Measurements from ENCODE around the gene MRGPRF. TPM values are rescaled to one million over a fixed set of nuclear protein-coding genes. Genes with fewer than 3 reads are reported as not detected.

The MRGPRF gene
- total RNA-seq, 1 donor from 2014 or later, result 75.2 TPM

DNA sequence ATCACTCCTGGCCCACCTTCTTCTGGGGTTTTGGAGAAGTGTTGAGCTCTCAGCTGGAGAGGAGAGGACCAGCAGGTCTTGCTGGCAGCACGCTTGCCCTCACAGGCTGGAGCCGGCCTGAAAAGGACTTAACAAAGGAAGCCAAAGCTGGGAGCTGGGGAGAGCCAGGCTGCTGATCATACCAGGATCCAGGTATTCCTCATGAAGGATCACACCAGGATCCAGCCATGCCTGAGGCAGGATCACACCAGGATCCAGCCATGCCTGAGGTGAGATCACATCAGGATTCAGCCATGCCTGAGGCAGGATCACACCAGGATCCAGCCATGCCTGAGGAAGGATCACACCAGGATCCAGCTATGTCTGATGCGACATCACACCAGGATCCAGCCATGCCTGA, 49.3 kb downstream of the MRGPRF start:
- no peak for DNase-seq (ENCODE audit: low spot score)

DNA sequence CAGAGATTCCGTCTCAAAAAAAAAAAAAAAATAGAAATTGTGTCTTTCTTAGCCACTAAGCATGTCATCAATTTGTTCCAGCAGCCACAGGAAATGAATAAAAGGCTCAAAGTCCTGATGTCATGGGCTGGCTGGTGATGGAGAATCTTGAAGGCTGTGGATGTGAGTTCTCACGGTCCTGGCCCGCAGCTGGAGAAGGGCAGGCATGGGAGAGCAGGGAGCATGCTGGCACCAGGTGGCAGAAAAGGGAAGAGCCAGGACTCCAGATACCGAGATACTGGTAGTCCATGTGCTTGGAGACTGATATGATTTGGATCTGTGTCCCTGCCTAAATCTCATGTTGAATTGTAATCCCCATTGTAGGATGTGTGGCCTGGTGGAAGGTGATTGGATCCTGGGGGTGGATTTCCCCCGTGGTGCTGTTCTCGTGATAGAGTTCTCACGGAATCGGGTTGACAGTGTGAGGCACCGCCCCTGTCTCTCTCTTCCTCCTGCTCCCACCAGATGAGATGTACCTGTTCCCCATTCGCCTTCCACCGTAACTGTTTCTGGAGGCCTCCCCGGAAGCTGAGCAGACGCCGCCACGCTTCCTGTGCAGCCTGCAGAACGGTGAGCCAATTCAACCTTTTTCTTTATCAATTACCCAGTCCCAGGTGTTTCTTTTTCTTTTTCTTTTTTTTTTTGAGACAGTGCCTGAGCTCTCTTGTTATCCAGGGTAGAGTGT, 50.4 kb downstream of the MRGPRF start:
- no peak for DNase-seq (ENCODE audit: low spot score)

DNA sequence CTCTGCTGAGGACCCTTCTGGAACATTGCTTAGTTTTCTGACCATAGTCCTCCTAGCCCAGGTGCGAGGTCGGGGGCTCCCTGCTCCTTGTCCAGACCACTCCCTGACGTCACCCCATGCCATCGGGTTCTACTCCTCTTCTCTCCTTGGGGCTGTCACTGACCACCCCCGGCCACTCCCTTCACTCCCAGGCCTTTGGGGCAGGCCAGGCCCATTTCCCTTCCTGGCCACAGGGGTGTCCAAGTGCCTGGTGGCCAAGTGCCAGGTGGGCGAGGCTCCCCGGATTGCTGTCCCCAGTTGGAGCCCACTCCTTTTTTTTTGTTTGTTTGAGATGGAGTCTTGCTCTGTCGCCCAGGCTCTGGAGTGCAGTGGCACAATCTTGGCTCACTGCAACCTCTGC, 51.8 kb downstream of the MRGPRF start:
- no peak for DNase-seq (ENCODE audit: low spot score)

DNA sequence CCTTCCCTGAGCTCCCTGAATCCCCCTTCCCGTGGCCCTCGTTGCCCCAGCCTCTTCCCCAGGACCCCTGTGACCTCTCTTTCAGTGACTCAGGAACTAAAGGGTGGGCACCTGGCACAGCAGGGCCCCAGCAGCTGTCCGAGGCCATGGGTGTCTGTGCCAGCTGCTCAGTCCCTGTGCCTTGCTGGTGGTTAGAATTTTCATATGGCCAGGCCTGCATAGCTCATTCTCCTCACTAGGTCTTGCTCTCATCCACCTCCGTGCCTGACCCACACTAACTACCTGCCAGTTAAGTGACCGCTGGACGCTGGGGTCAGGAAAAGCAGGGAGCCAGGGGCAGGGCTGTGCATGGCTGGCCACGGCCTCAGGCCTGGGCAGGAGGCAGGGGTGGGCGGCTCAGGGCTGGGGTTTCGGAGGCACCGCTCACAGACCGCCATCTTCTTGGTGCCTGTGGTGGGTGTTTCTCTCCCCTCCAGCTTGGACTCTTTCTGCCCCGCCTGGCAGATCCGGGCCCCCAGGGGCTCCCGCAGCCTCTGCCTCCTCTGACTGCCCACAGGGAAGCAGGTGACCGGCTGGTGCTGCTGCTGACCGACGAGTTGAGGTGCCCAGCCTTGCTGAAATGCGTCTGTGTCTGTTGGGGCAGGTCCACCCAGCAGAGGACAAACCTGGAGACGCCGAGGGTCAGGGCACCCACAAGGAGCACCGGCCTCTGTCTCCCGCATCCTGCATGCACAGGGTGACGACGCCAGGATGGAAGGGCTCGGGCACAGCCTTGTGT, 52.6 kb downstream of the MRGPRF start:
- no peak for DNase-seq (ENCODE audit: low spot score)

DNA sequence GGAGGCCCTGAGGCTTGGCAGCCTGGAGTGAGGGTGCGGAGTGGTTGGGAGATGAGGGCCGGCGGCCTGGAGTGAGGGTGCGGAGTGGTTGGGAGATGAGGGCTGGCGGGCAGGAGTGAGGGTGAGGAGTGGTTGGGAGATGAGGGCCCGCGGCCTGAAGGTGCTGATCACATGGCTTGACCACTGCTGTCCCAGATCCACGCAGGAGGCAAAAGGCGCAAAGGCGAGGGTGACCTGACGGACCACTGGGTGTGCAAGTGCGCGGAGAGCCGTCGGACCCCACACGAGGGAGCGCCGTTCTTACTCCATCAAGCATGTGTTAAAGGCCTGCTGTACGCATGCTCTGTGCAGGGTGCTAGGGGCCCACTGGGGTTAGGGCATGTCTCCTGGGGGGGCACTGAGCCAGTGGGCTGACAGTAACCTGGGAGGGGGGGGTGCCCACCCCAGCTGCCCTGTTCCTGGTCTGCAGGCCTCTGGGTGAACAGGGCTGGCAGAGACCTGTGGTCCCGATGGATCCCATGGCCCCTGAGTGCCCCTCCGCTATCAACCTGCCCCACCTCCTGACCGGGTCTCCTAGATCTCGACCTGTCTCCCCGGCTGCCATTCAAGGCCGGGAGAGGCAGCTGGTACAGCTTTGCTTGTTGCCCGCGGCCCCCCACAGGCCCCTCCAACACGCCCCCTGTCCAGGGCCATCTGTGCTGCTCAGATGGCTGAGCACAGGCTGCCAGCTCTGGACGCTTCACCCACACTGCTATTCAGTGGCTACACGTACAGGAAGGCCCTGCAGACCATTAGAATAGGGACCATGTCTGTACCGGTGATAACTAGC, 53.4 kb downstream of the MRGPRF start:
- no peak for DNase-seq (ENCODE audit: low spot score)

DNA sequence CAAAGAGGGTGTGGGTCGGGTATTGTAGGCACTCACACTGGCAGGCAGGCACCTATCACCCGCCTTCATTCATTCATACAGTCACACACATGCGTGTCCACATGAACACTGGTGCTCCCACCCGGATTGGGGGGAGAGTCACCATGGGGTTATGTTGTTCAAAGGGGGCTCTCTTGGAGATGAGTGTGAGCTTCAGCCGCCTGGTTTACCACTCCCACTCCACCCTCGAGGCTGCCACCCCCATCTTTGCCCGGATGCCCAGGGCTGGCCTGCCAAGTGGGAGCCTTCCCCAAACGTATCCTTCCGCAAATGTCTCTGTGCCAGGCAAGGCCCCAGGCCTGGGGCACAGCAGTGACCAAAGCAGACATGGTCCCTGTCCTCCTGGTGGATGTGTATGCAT, 54.8 kb downstream of the MRGPRF start:
- no peak for DNase-seq (ENCODE audit: low spot score)

DNA sequence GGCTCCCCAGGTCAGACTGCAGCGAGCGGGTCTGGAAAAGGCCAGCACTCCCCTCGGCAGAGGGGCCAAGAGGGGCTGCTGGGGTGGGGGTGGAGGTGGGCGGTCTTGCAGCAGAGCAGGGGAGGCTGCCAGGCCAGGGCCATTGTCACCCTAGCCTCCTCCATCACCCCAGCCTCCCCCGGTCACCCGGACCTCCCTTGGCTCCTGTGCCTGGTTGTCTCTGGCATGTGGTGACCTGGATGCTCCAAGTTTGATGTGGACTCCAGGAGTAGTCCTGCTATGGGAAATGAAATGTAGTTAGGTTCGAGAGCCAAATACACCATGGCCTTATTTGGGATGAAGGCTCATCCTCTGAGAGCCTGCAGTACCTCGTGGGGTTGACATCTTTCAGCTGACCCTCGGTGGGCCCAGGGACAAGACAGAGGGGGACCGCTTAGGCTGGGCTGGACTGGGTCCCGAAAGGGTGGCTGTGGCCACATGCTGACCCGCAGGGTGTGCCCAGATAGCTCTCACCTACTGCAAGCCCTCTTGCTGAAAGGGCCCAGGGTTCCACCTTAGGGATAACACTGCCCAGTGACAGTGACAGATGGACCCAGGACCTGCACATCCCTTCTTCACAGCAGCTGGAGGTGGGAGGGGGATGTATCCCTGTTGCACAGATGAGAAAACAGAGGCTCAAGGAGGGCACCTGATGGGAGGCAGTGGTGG, 56.3 kb downstream of the MRGPRF start:
- no peak for DNase-seq (ENCODE audit: low spot score)

DNA sequence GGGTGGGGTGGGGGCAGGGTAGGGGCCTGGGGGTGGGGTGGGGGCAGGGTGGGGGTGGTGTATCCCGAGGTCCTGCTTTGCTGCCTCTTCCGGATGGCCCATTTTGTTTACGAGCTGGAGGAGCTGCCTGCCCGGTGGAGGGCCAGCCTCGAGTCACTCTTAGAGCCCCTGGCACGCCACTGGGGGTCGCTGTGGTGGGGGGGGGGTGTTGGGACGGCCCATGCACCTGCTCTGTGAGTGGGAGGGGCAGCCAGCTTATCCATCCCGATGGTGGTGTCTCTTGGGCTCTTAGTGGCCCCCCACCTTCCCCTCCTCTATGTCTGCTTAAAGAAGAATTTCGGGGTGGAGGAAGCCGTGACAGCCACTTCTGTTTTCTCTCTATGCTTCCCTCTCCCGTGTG, 56.9 kb downstream of the MRGPRF start:
- DNase-seq (ENCODE audit: low spot score), result no peak

DNA sequence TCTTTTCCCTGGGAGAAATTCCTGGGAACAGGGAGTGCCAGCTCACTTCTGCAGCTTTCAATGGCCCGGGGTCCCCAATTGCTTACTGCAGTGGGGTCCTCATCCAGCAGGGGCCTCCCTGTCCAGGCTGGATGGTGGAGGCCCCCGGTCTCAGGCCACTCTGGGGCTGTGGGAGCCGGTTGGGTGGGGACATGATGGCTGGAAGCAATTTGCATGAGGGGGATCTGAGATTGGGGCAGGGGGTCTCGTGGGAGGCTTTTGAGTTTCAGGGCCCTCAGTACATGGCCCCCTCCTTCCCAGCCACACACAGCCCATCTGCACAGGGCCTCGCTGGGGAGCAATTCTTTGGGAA, 57.5 kb downstream of the MRGPRF start:
- no peak for DNase-seq (ENCODE audit: low spot score)

DNA sequence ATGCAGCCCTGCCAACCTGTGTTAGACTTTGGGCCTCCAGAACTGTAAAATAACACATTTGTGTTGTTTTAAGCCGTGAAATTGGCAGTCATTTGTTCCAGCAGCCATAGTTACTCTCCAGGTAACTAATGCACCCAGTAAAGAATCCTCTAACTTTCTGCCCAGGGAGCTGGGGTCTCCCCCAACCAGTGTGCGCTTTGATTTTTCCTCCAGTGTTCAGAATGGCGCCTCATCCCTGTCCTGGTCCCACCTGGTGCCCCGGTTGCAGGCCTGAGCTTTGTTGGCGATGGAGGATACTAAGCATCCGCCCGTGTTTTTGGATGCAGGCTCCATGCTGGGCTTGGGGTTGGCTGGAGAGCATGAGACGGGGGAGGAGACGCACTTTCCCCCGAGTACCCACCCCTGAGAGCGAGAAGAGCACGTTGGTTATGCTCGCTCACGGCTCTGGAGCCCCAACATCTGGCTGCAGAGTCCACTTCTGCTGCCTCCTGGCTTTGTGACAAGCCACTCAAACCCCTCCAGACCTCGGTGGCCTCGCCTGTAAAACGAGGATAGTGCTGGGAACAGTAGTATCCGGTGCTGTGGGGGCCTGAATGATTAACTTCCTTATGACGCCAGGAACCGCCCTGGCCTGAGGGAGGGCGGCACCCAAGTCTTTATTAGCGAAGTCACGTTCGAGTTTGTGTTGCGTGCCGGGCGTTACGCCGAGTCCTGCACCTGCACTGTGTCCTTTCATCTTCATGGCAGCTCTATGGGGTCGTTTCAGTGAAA, 58.0 kb downstream of the MRGPRF start:
- peak; percentile 69 for DNase-seq (ENCODE audit: low spot score)

Other genes with a start within 250 kb of the MRGPRF start
- 33.3 TPM for gene CPT1A, start 171.3 kb downstream of the MRGPRF start, total RNA-seq
- 57.5 TPM for gene MRPL21, start 109.4 kb downstream of the MRGPRF start, total RNA-seq
- 31.5 TPM for gene IGHMBP2, start 109.4 kb downstream of the MRGPRF start, total RNA-seq
- gene MRGPRD, start 32.3 kb downstream of the MRGPRF start, total RNA-seq, result not detected
- gene TPCN2, start 35.7 kb upstream of the MRGPRF start, total RNA-seq, result 27.9 TPM
- gene SMIM38, start 142.7 kb upstream of the MRGPRF start, total RNA-seq, result 1.1 TPM

Data from ureter (tissue), 1 donor.